ENCODE measurements around the gene FZD4.
"Not testable (repeated sequence)": the region's sequence is repeated elsewhere in the genome, so short reads cannot be mapped to it uniquely, and the experiment has no call there.

Gene FZD4

DNA sequence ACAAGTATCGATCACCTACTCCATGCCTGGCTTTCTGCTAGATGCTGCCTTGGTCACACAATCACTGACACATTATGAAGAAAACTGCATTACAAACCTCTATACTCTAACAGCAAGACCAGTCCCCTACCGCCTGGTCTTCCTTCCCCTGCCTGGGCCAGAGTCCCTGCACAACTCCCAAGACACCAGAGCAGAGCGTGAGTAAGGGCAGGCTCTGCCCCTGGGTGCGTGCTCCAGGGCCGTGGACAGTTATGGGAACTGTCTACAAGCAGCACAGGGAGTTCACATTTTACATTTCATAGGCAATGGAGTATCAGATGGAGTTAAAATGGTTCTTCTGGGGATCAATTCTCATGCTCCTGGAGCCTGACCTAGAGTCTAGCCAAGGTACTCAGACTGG is 6.5 kb downstream of the FZD4 start:
- Histone ChIP-seq H3K36me3 (replicated peaks in 1 of 2; ENCODE audit: control insufficient read depth in 2 of 2, insufficient read depth in 2 of 2, low read length in 2 of 2) (peaks cover 13 to 34% of the 10 kb centered on the region in 2 donors), H4K8ac (ENCODE audit: low read depth, low read length) (no peak overlapping the region), H3K4me2 (ENCODE audit: insufficient read depth, low read length, poor library complexity, severe bottlenecking) (no peak overlapping the region), H3K4ac (ENCODE audit: low read length) (no peak overlapping the region), H3K23ac (ENCODE audit: low read depth, low read length, poor library complexity) (no peak overlapping the region), H3K9ac (ENCODE audit: low read depth, low read length, poor library complexity) (no peak overlapping the region), H3K27ac (replicated peaks; ENCODE audit: low read length) (no peak overlapping the region), H2BK5ac (ENCODE audit: low read length) (no peak overlapping the region), H3K14ac (ENCODE audit: low read length) (no peak overlapping the region), H2BK12ac (ENCODE audit: low read length) (no peak overlapping the region), H2AK5ac (ENCODE audit: low read depth, low read length) (no peak overlapping the region), H3K4me1 (ENCODE audit: control insufficient read depth in 2 of 2, insufficient read depth in 1 of 2, low read depth in 1 of 2, low read length in 2 of 2) (peaks cover 0 to 5% of the 10 kb centered on the region in 2 donors), H2BK120ac (ENCODE audit: low read depth, low read length) (no peak overlapping the region), H3K9me3 (replicated peaks in 1 of 2; ENCODE audit: control insufficient read depth in 2 of 2, insufficient read depth in 1 of 2, low read depth in 1 of 2, low read length in 2 of 2) (peaks cover 4 to 11% of the 10 kb centered on the region in 2 donors), H2AFZ (ENCODE audit: low read length) (no peak overlapping the region), H3K4me3 (ENCODE audit: low read length in 2 of 2) (no peak overlapping the region), H2BK15ac (ENCODE audit: low read length) (no peak overlapping the region), H3K18ac (ENCODE audit: low read length) (no peak overlapping the region), H3K79me1 (ENCODE audit: low read depth, low read length) (no peaks in the 10 kb centered on the region), H3K27me3 (ENCODE audit: control insufficient read depth in 3 of 3, insufficient read depth in 3 of 3, low read depth in 1 of 3, low read length in 3 of 3) (no peaks in the 10 kb centered on the region), H4K91ac (ENCODE audit: low read depth, low read length, poor library complexity) (no peak overlapping the region)
- no CpG with 5 or more reads among the region's 5 CpGs for WGBS, 2 donors (ENCODE audit: extremely low coverage in 2 of 2, insufficient read length in 2 of 2, insufficient replicate concordance in 1 of 2)
- DNase-seq (ENCODE audit: low spot score): no peak

DNA sequence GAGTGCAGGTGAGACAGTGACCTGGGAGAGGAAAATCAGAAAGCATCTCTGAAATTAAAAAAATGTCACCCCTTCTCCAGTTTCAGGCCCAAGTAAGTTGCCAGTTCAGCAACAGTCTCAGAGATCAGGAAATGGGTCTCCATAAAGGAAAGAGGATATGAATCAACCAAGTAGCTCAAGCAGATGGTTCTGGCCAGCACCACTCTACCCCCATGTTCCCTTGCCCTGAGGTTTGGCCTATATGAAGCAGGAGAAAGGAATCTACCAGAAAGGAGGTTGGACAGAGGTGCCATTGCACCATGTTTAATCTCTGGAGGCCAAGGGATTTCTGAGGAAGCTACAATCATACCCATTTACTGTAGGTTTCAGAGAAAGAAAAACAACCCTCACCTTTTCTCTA is 7.7 kb downstream of the FZD4 start:
- no peak overlapping the region for H3K4ac ChIP-seq (ENCODE audit: low read length)
- no peak overlapping the region for H3K14ac ChIP-seq (ENCODE audit: low read length)
- H2AK5ac ChIP-seq (ENCODE audit: low read depth, low read length): no peak overlapping the region
- H3K4me1 ChIP-seq (ENCODE audit: control insufficient read depth in 2 of 2, insufficient read depth in 1 of 2, low read depth in 1 of 2, low read length in 2 of 2): no peaks in the 10 kb centered on the region
- no peak overlapping the region for H3K27ac ChIP-seq (replicated peaks; ENCODE audit: low read length)
- H3K36me3 ChIP-seq (replicated peaks in 1 of 2; ENCODE audit: control insufficient read depth in 2 of 2, insufficient read depth in 2 of 2, low read length in 2 of 2): peaks cover 13 to 34% of the 10 kb centered on the region in 2 donors
- no peak overlapping the region for H2BK5ac ChIP-seq (ENCODE audit: low read length)
- H4K91ac ChIP-seq (ENCODE audit: low read depth, low read length, poor library complexity): no peak overlapping the region
- H3K4me2 ChIP-seq (ENCODE audit: insufficient read depth, low read length, poor library complexity, severe bottlenecking): no peak overlapping the region
- DNase-seq (ENCODE audit: low spot score): no peak
- no peak overlapping the region for H2BK15ac ChIP-seq (ENCODE audit: low read length)
- no peak overlapping the region for H3K4me3 ChIP-seq (ENCODE audit: low read length in 2 of 2)
- H3K79me1 ChIP-seq (ENCODE audit: low read depth, low read length): no peaks in the 10 kb centered on the region
- H3K27me3 ChIP-seq (ENCODE audit: control insufficient read depth in 3 of 3, insufficient read depth in 3 of 3, low read depth in 1 of 3, low read length in 3 of 3): no peaks in the 10 kb centered on the region
- H3K9ac ChIP-seq (ENCODE audit: low read depth, low read length, poor library complexity): no peak overlapping the region
- H2AFZ ChIP-seq (ENCODE audit: low read length): no peak overlapping the region
- peaks cover 4 to 11% of the 10 kb centered on the region in 2 donors for H3K9me3 ChIP-seq (replicated peaks in 1 of 2; ENCODE audit: control insufficient read depth in 2 of 2, insufficient read depth in 1 of 2, low read depth in 1 of 2, low read length in 2 of 2)
- H2BK120ac ChIP-seq (ENCODE audit: low read depth, low read length): no peak overlapping the region
- H4K8ac ChIP-seq (ENCODE audit: low read depth, low read length): no peak overlapping the region
- no peak overlapping the region for H3K18ac ChIP-seq (ENCODE audit: low read length)
- H2BK12ac ChIP-seq (ENCODE audit: low read length): no peak overlapping the region
- no peak overlapping the region for H3K23ac ChIP-seq (ENCODE audit: low read depth, low read length, poor library complexity)

DNA sequence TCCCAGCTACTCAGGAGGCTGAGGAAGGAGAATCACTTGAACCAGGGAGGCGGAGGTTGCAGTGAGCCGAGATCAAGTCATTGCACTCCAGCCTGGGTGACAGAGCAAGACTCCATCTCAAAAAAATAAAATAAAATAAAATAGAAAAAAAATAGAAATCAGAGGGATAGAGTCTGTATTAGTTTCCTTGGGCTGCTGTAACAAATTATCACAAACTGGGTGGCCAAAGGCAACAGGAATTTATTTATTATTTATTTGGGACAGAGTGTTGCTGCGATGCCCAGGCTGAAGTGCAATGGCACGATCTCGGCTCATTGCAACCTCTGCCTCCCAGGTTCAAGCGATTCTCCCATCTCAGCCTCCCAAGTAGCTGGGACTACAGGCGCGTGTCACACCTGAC is 11.7 kb downstream of the FZD4 start:
- not testable (repeated sequence) for H3K27me3 ChIP-seq (ENCODE audit: control insufficient read depth in 3 of 3, insufficient read depth in 3 of 3, low read depth in 1 of 3, low read length in 3 of 3); H3K23ac ChIP-seq (ENCODE audit: low read depth, low read length, poor library complexity); H3K4me2 ChIP-seq (ENCODE audit: insufficient read depth, low read length, poor library complexity, severe bottlenecking); H3K4me3 ChIP-seq (ENCODE audit: low read length in 2 of 2); H4K91ac ChIP-seq (ENCODE audit: low read depth, low read length, poor library complexity); H2BK5ac ChIP-seq (ENCODE audit: low read length); H3K14ac ChIP-seq (ENCODE audit: low read length); H3K27ac ChIP-seq (replicated peaks; ENCODE audit: low read length); H2BK15ac ChIP-seq (ENCODE audit: low read length); H3K9me3 ChIP-seq (replicated peaks in 1 of 2; ENCODE audit: control insufficient read depth in 2 of 2, insufficient read depth in 1 of 2, low read depth in 1 of 2, low read length in 2 of 2); H3K4me1 ChIP-seq (ENCODE audit: control insufficient read depth in 2 of 2, insufficient read depth in 1 of 2, low read depth in 1 of 2, low read length in 2 of 2); H2BK12ac ChIP-seq (ENCODE audit: low read length); H3K4ac ChIP-seq (ENCODE audit: low read length); H3K9ac ChIP-seq (ENCODE audit: low read depth, low read length, poor library complexity); H2BK120ac ChIP-seq (ENCODE audit: low read depth, low read length); H2AFZ ChIP-seq (ENCODE audit: low read length); H3K18ac ChIP-seq (ENCODE audit: low read length); H4K8ac ChIP-seq (ENCODE audit: low read depth, low read length); DNase-seq (ENCODE audit: low spot score); H3K79me1 ChIP-seq (ENCODE audit: low read depth, low read length); H2AK5ac ChIP-seq (ENCODE audit: low read depth, low read length)
- H3K36me3 ChIP-seq (replicated peaks in 1 of 2; ENCODE audit: control insufficient read depth in 2 of 2, insufficient read depth in 2 of 2, low read length in 2 of 2): peaks cover 0 to 10% of the 10 kb centered on the region in 2 donors
- WGBS, 2 donors (ENCODE audit: extremely low coverage in 2 of 2, insufficient read length in 2 of 2, insufficient replicate concordance in 1 of 2): no CpG with 5 or more reads among the region's 8 CpGs

DNA sequence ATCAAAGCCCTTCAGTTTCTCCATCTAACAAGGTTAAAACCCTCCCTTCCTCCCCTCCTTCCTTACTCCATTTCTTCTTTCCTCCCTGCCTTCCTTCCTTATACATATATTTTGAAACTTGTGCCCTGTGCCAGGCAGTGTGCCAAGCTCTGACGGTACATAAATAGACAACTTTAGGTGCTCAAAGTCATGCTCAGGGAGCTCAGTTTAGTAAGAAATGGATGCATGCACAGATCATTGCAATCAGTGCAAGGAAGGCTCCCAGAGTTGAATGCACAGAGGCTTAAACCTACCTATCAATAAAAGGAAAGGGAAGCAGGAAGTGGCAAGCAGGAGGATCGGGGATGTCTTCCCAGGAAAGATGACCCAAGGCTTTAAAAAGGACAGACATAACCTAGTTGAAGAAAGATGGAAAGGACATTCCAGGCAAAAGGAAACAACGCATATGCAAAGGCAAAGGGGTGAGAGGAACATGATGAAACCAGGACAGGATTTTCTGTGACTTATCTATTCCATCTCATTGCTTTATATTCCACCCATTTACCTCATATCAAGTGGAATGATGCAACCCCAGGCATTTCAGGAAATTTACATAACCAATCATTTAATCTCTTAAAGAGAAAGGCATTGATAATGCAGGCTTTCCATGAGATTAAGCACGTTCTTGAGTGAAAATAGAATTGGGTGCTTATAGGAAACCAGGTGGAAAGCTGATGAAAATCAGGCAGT is 13.2 kb downstream of the FZD4 start:
- Histone ChIP-seq H3K4ac (ENCODE audit: low read length) (no peak overlapping the region), H3K9ac (ENCODE audit: low read depth, low read length, poor library complexity) (no peak overlapping the region), H4K8ac (ENCODE audit: low read depth, low read length) (no peak overlapping the region), H3K18ac (ENCODE audit: low read length) (no peak overlapping the region), H3K4me2 (ENCODE audit: insufficient read depth, low read length, poor library complexity, severe bottlenecking) (no peak overlapping the region), H3K79me1 (ENCODE audit: low read depth, low read length) (no peaks in the 10 kb centered on the region), H2BK15ac (ENCODE audit: low read length) (no peak overlapping the region), H2AK5ac (ENCODE audit: low read depth, low read length) (no peak overlapping the region), H3K27ac (replicated peaks; ENCODE audit: low read length) (no peak overlapping the region), H2BK12ac (ENCODE audit: low read length) (no peak overlapping the region), H3K36me3 (replicated peaks in 1 of 2; ENCODE audit: control insufficient read depth in 2 of 2, insufficient read depth in 2 of 2, low read length in 2 of 2) (peaks cover 0 to 5% of the 10 kb centered on the region in 2 donors), H2AFZ (ENCODE audit: low read length) (no peak overlapping the region), H3K9me3 (replicated peaks in 1 of 2; ENCODE audit: control insufficient read depth in 2 of 2, insufficient read depth in 1 of 2, low read depth in 1 of 2, low read length in 2 of 2) (no peaks in the 10 kb centered on the region), H2BK5ac (ENCODE audit: low read length) (no peak overlapping the region), H4K91ac (ENCODE audit: low read depth, low read length, poor library complexity) (no peak overlapping the region), H3K4me3 (ENCODE audit: low read length in 2 of 2) (no peak overlapping the region), H3K23ac (ENCODE audit: low read depth, low read length, poor library complexity) (no peak overlapping the region), H3K27me3 (ENCODE audit: control insufficient read depth in 3 of 3, insufficient read depth in 3 of 3, low read depth in 1 of 3, low read length in 3 of 3) (no peaks in the 10 kb centered on the region), H3K4me1 (ENCODE audit: control insufficient read depth in 2 of 2, insufficient read depth in 1 of 2, low read depth in 1 of 2, low read length in 2 of 2) (peaks cover 0 to 7% of the 10 kb centered on the region in 2 donors), H3K14ac (ENCODE audit: low read length) (no peak overlapping the region), H2BK120ac (ENCODE audit: low read depth, low read length) (no peak overlapping the region)
- WGBS, 2 donors (ENCODE audit: extremely low coverage in 2 of 2, insufficient read length in 2 of 2, insufficient replicate concordance in 1 of 2): no CpG with 5 or more reads among the region's 4 CpGs
- no peak for DNase-seq (ENCODE audit: low spot score)
